Measurements from ENCODE around the gene NR2F1. TPM values are rescaled to one million over a fixed set of nuclear protein-coding genes. Genes with fewer than 3 reads are reported as not detected.

The NR2F1 gene
- total and polyA plus RNA-seq, 2 experiments from 2014 or later, result not detected

GRCh38 chr5:93570294-93571113 is 12.5 kb upstream of the NR2F1 start:
- ATAC-seq (peak; percentile 63), DNase-seq (ENCODE audit: low spot score) (peak; percentile 78)
- H3K4me1 Mint-ChIP-seq, result peaks cover 42% of the 10 kb centered on the region
- Histone ChIP-seq H3K79me2 (replicated peaks; ENCODE audit: insufficient read depth) (no peaks in the 10 kb centered on the region), H3K4me3 (peak overlapping the region; percentile 63), H3K36me3 (ENCODE audit: insufficient read depth) (no peaks in the 10 kb centered on the region), H3K4me2 (peak overlapping the region; percentile 90), H3F3A (replicated peaks; ENCODE audit: low read depth) (peaks cover 47% of the 10 kb centered on the region), H4K20me1 (replicated peaks; ENCODE audit: insufficient read depth) (peaks cover 32% of the 10 kb centered on the region), H3K4me1 (ENCODE audit: insufficient read depth) (peaks cover 54% of the 10 kb centered on the region), H2AFZ (peak overlapping the region; percentile 96), H3K9me2 (ENCODE audit: insufficient read depth) (no peaks in the 10 kb centered on the region), H3K27ac (ENCODE audit: low read depth) (no peak overlapping the region), H3K27me3 (ENCODE audit: insufficient read depth) (peaks cover 91% of the 10 kb centered on the region)
- no peak for TF ChIP-seq ZNF331 (CRISPR knock-in tag; IDR thresholded peaks at IDR 0.05; ENCODE audit: low read depth)
- no peak for TF ChIP-seq ZNF462 (CRISPR knock-in tag; IDR thresholded peaks at IDR 0.05)
- no peak for TF ChIP-seq ZNF114 (CRISPR knock-in tag; IDR thresholded peaks at IDR 0.05)
- TF ChIP-seq JUNB (IDR thresholded peaks at IDR 0.05; ENCODE audit: unreplicated experiment), result no peak
- TF ChIP-seq STAT1 (IDR thresholded peaks at IDR 0.05; ENCODE audit: unreplicated experiment), result no peak
- peak; percentile 19 for TF ChIP-seq EZH2phosphoT487 (IDR thresholded peaks at IDR 0.05; ENCODE audit: unreplicated experiment)
- TF ChIP-seq ETS1 (IDR thresholded peaks at IDR 0.05), result no peak
- no peak for TF ChIP-seq CREB1 (CRISPR knock-in tag; IDR thresholded peaks at IDR 0.05; ENCODE audit: low read depth)
- no peak for TF ChIP-seq REST (IDR thresholded peaks at IDR 0.05; ENCODE audit: unreplicated experiment)
- peak; percentile 32; the same call in 1 of the 2 replicates for TF ChIP-seq NANOG (IDR thresholded peaks at IDR 0.05; ENCODE audit: borderline replicate concordance)
- peak; percentile 90 for TF ChIP-seq EZH2 (IDR thresholded peaks at IDR 0.05; ENCODE audit: low read depth, unreplicated experiment)
- TF ChIP-seq POLR2AphosphoS5 (IDR thresholded peaks at IDR 0.05; ENCODE audit: low read depth), result peak; percentile 32
- peak in 1 of 2 experiments; percentile 20; a peak in 1 of 4 replicates for TF ChIP-seq CTCF (conservative IDR thresholded peaks at IDR 0.05; ENCODE audit: low read depth in 2 of 2)
- no peak overlapping the region for H3K27ac Mint-ChIP-seq
- H3K27me3 Mint-ChIP-seq (ENCODE audit: insufficient read depth, low read depth, poor library complexity), result peaks cover 26% of the 10 kb centered on the region
- H3K36me3 Mint-ChIP-seq (ENCODE audit: low read depth), result no peaks in the 10 kb centered on the region; the same call in 2 of the 3 replicates
- H3K4me3 Mint-ChIP-seq, result peak overlapping the region; percentile 72
- peaks cover 2% of the 10 kb centered on the region; the same call in 1 of the 3 replicates for H3K9me3 Mint-ChIP-seq
